ENCODE measurements around the gene CPS1.

GRCh38 chr2:210715560-210716082, 159.2 kb downstream of the CPS1 start:
- TF ChIP-seq POLR2AphosphoS5 (IDR thresholded peaks at IDR 0.05; ENCODE audit: low read depth) (no peak), EZH2phosphoT487 (IDR thresholded peaks at IDR 0.05; ENCODE audit: unreplicated experiment) (no peak), REST (IDR thresholded peaks at IDR 0.05; ENCODE audit: unreplicated experiment) (no peak), CTCF (conservative IDR thresholded peaks at IDR 0.05; ENCODE audit: low read depth in 2 of 2) (no peak)
